Activated naive CD4-positive, alpha-beta T cell treated with anti-CD3 and anti-CD28 coated beads for 36 hours (primary cell): ENCODE measurements around the gene SEMA4D. TPM values are rescaled to one million over a fixed set of nuclear protein-coding genes. Genes with fewer than 3 reads are reported as not detected.

Experiments used
- CTCF ChIA-PET: fragments of 350-600 bp; sonication (Branson Sonifier 250); formaldehyde crosslinking; loops from one replicate; lab custom pipeline; 2021; ENCODE audit warnings: antibody characterized with exemption; lab: Charles Lee
- DNase-seq: peaks from one replicate; pipeline ENCODE4 v3.0.0-alpha.2; 2020
- H3K27ac Mint-ChIP-seq: one replicate; pipeline ENCODE4 v1.8.0; 2021; ENCODE audit warnings: mild to moderate bottlenecking, mixed read lengths
- H3K27me3 Mint-ChIP-seq: one replicate; pipeline ENCODE4 v1.8.0; 2021; ENCODE audit warnings: low read depth, mixed read lengths
- H3K36me3 Mint-ChIP-seq: one replicate; pipeline ENCODE4 v1.8.0; 2021; ENCODE audit warnings: low read depth, mixed read lengths
- H3K4me1 Mint-ChIP-seq: one replicate; pipeline ENCODE4 v1.8.0; 2021; ENCODE audit warnings: low read depth, mixed read lengths
- H3K4me3 Mint-ChIP-seq: one replicate; pipeline ENCODE4 v1.8.0; 2021; ENCODE audit warnings: mild to moderate bottlenecking, moderate library complexity, mixed read lengths
- H3K9me3 Mint-ChIP-seq: one replicate; pipeline ENCODE4 v1.8.0; 2021; ENCODE audit warnings: mixed read lengths
- intact Hi-C: fragments of 100-400 bp; cut with micrococcal nuclease; formaldehyde crosslinking; loops from one replicate; pipeline ENCODE4 v1.15.1; 2023
- total RNA-seq, 2 experiments: library from RNA; stranded (reverse); gene quantifications; one replicate each; pipeline ENCODE4 v1.2.3, GENCODE V29; 2021

SEMA4D gene
- total RNA-seq, 2 experiments from 2014 or later: 156 to 160 TPM

GRCh38 chr9:89536145-89536574 is 38.2 kb upstream of the SEMA4D start:
- DNase-seq: peak; percentile 55
- Mint-ChIP-seq H3K9me3 (no peaks in the 10 kb centered on the region), H3K4me1 (peaks cover 88% of the 10 kb centered on the region), H3K27ac (peak overlapping the region; percentile 86), H3K36me3 (no peaks in the 10 kb centered on the region), H3K4me3 (peak overlapping the region; percentile 44), H3K27me3 (no peaks in the 10 kb centered on the region)
- intact Hi-C loops: loop anchor here (1.0 to 2.0 kb wide), 9 partner anchors 13 to 218 kb away; partner anchors contain the start of gene SECISBP2
- CTCF ChIA-PET: interaction anchor here (0.9 to 2.2 kb wide), 7 partner anchors 8 to 126 kb away, joined by 3 to 9 read pairs (median 6); no protein-coding TSS in a partner anchor

GRCh38 chr9:89535461-89535860 is 37.5 kb upstream of the SEMA4D start:
- Mint-ChIP-seq H3K36me3 (no peaks in the 10 kb centered on the region), H3K4me1 (peaks cover 92% of the 10 kb centered on the region), H3K27me3 (no peaks in the 10 kb centered on the region), H3K27ac (peak overlapping the region; percentile 86), H3K4me3 (peak overlapping the region; percentile 44), H3K9me3 (no peaks in the 10 kb centered on the region)
- CTCF ChIA-PET: interaction anchor here (1.0 to 2.2 kb wide), 7 partner anchors 12 to 209 kb away, joined by 3 to 9 read pairs (median 5); no protein-coding TSS in a partner anchor
- no peak for DNase-seq
- intact Hi-C loops: no loop called here

DNA sequence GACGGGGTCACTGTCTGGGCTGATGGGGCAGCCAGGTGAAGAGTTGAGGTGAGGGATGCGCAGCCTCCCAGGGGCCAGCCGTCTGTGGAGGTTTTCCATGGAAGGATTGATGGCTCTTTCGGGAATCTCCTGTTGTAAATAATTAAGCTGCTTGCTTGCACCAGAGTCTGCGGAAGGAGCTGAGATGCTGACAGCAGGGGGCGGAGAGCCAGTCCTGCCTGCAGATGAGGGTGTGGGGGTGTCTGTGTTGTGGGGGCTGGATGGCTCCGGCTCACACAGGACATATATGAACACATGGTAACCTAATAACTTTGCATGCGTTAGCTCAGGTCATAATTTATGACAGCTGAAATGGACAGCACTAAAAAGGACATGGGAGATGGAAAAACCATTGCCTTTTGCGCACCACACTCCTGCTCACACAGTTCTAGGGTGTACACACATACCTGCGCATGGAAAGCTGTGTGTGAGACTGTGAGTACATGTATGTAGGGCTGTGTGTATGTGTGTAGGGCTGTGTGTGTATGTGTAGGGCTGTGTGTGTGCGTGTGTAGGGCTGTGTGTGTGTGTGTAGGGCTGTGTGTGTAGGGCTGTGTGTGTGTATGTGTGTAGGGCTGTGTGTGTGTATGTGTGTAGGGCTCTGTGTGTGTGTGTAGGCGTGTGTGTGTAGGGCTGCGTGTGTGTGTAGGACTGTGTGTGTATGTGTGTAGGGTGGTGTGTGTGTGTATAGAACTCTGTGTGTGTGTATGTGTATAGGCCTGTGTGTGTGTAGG is 36.8 kb upstream of the SEMA4D start:
- Mint-ChIP-seq H3K27ac (peak overlapping the region; percentile 86), H3K36me3 (no peaks in the 10 kb centered on the region), H3K27me3 (no peaks in the 10 kb centered on the region), H3K4me3 (no peak overlapping the region), H3K9me3 (no peaks in the 10 kb centered on the region), H3K4me1 (peaks cover 95% of the 10 kb centered on the region)
- intact Hi-C loops: no loop called here
- CTCF ChIA-PET: interaction anchor here (0.6 to 2.2 kb wide), 10 partner anchors 12 to 208 kb away, joined by 3 to 9 read pairs (median 5); no protein-coding TSS in a partner anchor
- DNase-seq: no peak

DNA sequence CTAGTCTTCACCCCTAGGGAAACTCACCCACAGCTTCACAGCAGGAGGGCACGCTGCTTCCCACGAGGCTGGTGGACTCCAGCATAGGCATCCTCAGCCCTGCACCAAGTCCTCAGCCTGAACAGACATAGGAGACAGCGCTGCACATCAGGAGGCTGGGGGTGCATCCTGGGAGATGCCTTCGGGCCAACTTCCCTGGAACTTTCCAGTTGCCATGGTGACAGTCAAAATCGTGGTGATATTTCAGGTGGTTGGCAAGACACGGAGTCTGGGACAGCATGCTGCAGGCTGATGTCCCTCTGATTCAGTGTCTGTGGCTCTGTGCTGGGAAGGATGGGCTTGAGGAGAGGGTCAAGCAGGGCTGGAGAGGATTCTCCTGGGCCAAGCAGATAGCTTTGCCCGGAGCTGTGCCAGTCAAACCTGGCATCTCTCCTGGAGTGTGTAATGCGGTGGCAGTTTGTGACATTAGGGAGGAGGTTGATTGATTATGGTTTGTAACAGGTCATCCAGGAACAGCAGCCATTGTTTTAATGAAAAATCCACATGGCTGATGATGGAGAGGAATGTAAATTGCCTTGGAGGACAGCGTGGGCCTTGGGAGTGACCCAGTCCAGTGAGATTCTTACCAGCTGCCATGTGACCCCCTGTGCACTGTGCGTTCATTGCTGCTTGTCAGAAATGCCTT is 35.6 kb upstream of the SEMA4D start:
- CTCF ChIA-PET: interaction anchor here (0.6 to 2.0 kb wide), 7 partner anchors 11 to 52 kb away, joined by 3 to 7 read pairs (median 5); no protein-coding TSS in a partner anchor

DNA sequence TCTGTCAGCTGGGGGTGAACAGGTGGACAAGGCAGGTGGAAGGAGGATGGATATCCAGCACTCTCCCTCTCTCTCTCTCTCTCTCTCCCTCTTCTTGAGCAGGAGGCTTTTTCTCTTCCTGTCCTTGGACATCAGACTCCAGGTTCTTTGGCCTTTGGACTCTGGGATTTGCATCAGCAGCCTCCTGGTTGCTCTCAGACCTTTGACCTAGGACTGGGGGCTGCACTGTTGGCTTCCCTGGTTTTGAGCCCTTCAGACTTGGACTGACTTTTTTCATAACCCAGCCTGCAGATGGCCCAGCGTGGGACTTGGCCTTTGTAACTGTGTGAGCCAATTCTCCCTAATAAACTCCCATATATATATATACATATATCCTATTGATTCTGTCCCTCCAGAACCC is 35.0 kb upstream of the SEMA4D start:
- DNase-seq: no peak
- Mint-ChIP-seq H3K4me3 (no peak overlapping the region), H3K27ac (peak overlapping the region; percentile 88), H3K9me3 (no peaks in the 10 kb centered on the region), H3K36me3 (no peaks in the 10 kb centered on the region), H3K4me1 (peaks cover 94% of the 10 kb centered on the region), H3K27me3 (no peaks in the 10 kb centered on the region)
- intact Hi-C loops: loop anchor here (1.0 kb wide), 2 partner anchors 11 to 69 kb away; no protein-coding TSS in a partner anchor
- CTCF ChIA-PET: interaction anchor here (1.3 to 3.2 kb wide), 4 partner anchors 16 to 53 kb away, joined by 3 to 17 read pairs (median 4); no protein-coding TSS in a partner anchor

More for the DNA sequence above, 35.6 kb upstream of the SEMA4D start:
- Mint-ChIP-seq H3K9me3 (no peaks in the 10 kb centered on the region), H3K27me3 (no peaks in the 10 kb centered on the region), H3K36me3 (no peaks in the 10 kb centered on the region), H3K4me3 (no peak overlapping the region), H3K27ac (peak overlapping the region; percentile 57), H3K4me1 (peaks cover 94% of the 10 kb centered on the region)
- intact Hi-C loops: no loop called here
- no peak for DNase-seq

- CTCF ChIA-PET: interaction anchor here (1.3 to 3.2 kb wide), 4 partner anchors 16 to 53 kb away, joined by 3 to 17 read pairs (median 4); no protein-coding TSS in a partner anchor
- DNase-seq: peak; percentile 88
- no peaks in the 10 kb centered on the region for H3K27me3 Mint-ChIP-seq
- H3K36me3 Mint-ChIP-seq: no peaks in the 10 kb centered on the region
- intact Hi-C loops: loop anchor here (1.0 kb wide), 2 partner anchors 10 to 68 kb away; no protein-coding TSS in a partner anchor
- peak overlapping the region; percentile 88 for H3K27ac Mint-ChIP-seq
- peaks cover 93% of the 10 kb centered on the region for H3K4me1 Mint-ChIP-seq
- no peaks in the 10 kb centered on the region for H3K9me3 Mint-ChIP-seq
- no peak overlapping the region for H3K4me3 Mint-ChIP-seq
Measured at GRCh38 chr9:89532478-89532877, 34.6 kb upstream of the SEMA4D start.

GRCh38 chr9:89531766-89532165 is 33.9 kb upstream of the SEMA4D start:
- intact Hi-C loops: loop anchor here (1.0 kb wide), 2 partner anchors 9 to 67 kb away; no protein-coding TSS in a partner anchor
- Mint-ChIP-seq H3K27me3 (no peaks in the 10 kb centered on the region), H3K4me3 (no peak overlapping the region), H3K4me1 (peaks cover 91% of the 10 kb centered on the region), H3K9me3 (no peaks in the 10 kb centered on the region), H3K36me3 (no peaks in the 10 kb centered on the region), H3K27ac (no peak overlapping the region)
- no peak for DNase-seq
- CTCF ChIA-PET: interaction anchor here (1.3 to 3.2 kb wide), 4 partner anchors 17 to 52 kb away, joined by 3 to 17 read pairs (median 4); no protein-coding TSS in a partner anchor

GRCh38 chr9:89530726-89531125 is 32.8 kb upstream of the SEMA4D start:
- DNase-seq: no peak
- H3K36me3 Mint-ChIP-seq: no peaks in the 10 kb centered on the region
- no peak overlapping the region for H3K27ac Mint-ChIP-seq
- intact Hi-C loops: no loop called here
- H3K4me1 Mint-ChIP-seq: peaks cover 94% of the 10 kb centered on the region
- H3K27me3 Mint-ChIP-seq: no peaks in the 10 kb centered on the region
- CTCF ChIA-PET: interaction anchor here (0.9 to 3.9 kb wide), 3 partner anchors 18 to 50 kb away, joined by 3 to 17 read pairs (median 9); no protein-coding TSS in a partner anchor
- H3K4me3 Mint-ChIP-seq: no peak overlapping the region
- H3K9me3 Mint-ChIP-seq: no peaks in the 10 kb centered on the region

- intact Hi-C loops: no loop called here
- H3K27me3 Mint-ChIP-seq: no peaks in the 10 kb centered on the region
- peak overlapping the region; percentile 8 for H3K4me3 Mint-ChIP-seq
- CTCF ChIA-PET: interaction anchor here (0.6 to 3.9 kb wide), 13 partner anchors 10 to 118 kb away, joined by 3 to 17 read pairs (median 4); no protein-coding TSS in a partner anchor
- peak; percentile 37 for DNase-seq
- peak overlapping the region; percentile 16 for H3K27ac Mint-ChIP-seq
- H3K36me3 Mint-ChIP-seq: no peaks in the 10 kb centered on the region
- H3K9me3 Mint-ChIP-seq: no peaks in the 10 kb centered on the region
- peaks cover 94% of the 10 kb centered on the region for H3K4me1 Mint-ChIP-seq
Measured at GRCh38 chr9:89529243-89530035, 31.5 kb upstream of the SEMA4D start.

DNA sequence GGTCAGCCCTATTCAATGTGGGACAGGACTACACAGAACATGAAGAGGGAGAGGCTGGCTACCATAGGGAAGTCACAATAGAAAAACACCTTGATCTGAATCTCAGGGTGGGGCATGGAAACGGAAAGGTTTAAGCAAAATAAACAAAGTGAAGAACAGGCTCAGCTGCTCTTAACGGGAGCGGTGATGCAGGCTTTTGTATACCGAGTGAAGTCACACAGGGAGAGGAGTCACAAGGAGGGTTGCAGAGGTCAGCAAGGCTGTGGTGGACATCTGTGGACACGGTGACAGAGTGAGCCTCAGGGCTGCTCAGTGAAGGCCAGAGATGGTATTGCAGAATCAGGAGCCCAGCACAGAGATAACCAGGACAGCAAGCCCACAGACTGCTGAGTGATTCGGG is 30.6 kb upstream of the SEMA4D start:
- CTCF ChIA-PET: interaction anchor here (0.9 to 3.9 kb wide), 7 partner anchors 8 to 117 kb away, joined by 3 to 9 read pairs (median 5); no protein-coding TSS in a partner anchor
- no peaks in the 10 kb centered on the region for H3K36me3 Mint-ChIP-seq
- DNase-seq: no peak
- intact Hi-C loops: no loop called here
- peaks cover 95% of the 10 kb centered on the region for H3K4me1 Mint-ChIP-seq
- peak overlapping the region; percentile 2 for H3K4me3 Mint-ChIP-seq
- H3K27me3 Mint-ChIP-seq: no peaks in the 10 kb centered on the region
- no peaks in the 10 kb centered on the region for H3K9me3 Mint-ChIP-seq
- no peak overlapping the region for H3K27ac Mint-ChIP-seq

- no peak for DNase-seq
- Mint-ChIP-seq H3K4me1 (peaks cover 95% of the 10 kb centered on the region), H3K9me3 (no peaks in the 10 kb centered on the region), H3K4me3 (no peak overlapping the region), H3K27me3 (no peaks in the 10 kb centered on the region), H3K27ac (no peak overlapping the region), H3K36me3 (no peaks in the 10 kb centered on the region)
- CTCF ChIA-PET: interaction anchor here (0.9 to 3.9 kb wide), 6 partner anchors 8 to 50 kb away, joined by 3 to 9 read pairs (median 5); no protein-coding TSS in a partner anchor
- intact Hi-C loops: no loop called here
Measured at GRCh38 chr9:89528131-89528530, 30.2 kb upstream of the SEMA4D start.
